SK-N-MC (cell line): ENCODE measurements around the gene NVL.

Experiments
- DNase-seq: peaks from one replicate; pipeline ENCODE4 v3.0.0-alpha.2; 2011; ENCODE audit warnings: low read depth, low spot score
- H3K27ac ChIP-seq: fragments of 200-600 bp; sonication (generic); 2 replicates; pipeline ENCODE4 v1.5.1; 2016; ENCODE audit warnings: mixed run types
- H3K36me3 ChIP-seq: fragments of 200-600 bp; sonication (generic); 2 replicates; pipeline ENCODE4 v1.6.1; 2017; ENCODE audit warnings: antibody characterized with exemption, low read length, mixed read lengths; ENCODE audit not compliant: insufficient read depth
- H3K4me3 ChIP-seq: fragments of 200-600 bp; sonication (generic); 2 replicates; pipeline ENCODE4 v1.5.1; 2016
- H3K9ac ChIP-seq: fragments of 200-600 bp; sonication (generic); 2 replicates; pipeline ENCODE4 v1.8.0; 2017; ENCODE audit warnings: mixed run types, mixed read lengths; ENCODE audit not compliant: insufficient read length
- H3K9me3 ChIP-seq: fragments of 200-600 bp; sonication (generic); 2 replicates; pipeline ENCODE4 v1.6.1; 2017; ENCODE audit warnings: low read depth, mild to moderate bottlenecking, antibody characterized with exemption, low read length, moderate library complexity, mixed read lengths
- EZH2 ChIP-seq: fragments of 200-600 bp; sonication (generic); IDR thresholded peaks from one replicate; pipeline ENCODE4 v1.6.1; 2017; ENCODE audit warnings: antibody characterized with exemption
- FOXP2 ChIP-seq: optimal IDR thresholded peaks from 2 replicates; pipeline ENCODE3; 2011; ENCODE audit warnings: mild to moderate bottlenecking, moderate library complexity; ENCODE audit not compliant: insufficient read depth; ENCODE audit errors: extremely low read length, control extremely low read depth
- POLR2AphosphoS5 ChIP-seq: IDR thresholded peaks from 2 replicates; pipeline ENCODE4 v1.6.1; 2012; ENCODE audit warnings: mild to moderate bottlenecking, low read depth, low read length, borderline replicate concordance

Gene NVL

DNA sequence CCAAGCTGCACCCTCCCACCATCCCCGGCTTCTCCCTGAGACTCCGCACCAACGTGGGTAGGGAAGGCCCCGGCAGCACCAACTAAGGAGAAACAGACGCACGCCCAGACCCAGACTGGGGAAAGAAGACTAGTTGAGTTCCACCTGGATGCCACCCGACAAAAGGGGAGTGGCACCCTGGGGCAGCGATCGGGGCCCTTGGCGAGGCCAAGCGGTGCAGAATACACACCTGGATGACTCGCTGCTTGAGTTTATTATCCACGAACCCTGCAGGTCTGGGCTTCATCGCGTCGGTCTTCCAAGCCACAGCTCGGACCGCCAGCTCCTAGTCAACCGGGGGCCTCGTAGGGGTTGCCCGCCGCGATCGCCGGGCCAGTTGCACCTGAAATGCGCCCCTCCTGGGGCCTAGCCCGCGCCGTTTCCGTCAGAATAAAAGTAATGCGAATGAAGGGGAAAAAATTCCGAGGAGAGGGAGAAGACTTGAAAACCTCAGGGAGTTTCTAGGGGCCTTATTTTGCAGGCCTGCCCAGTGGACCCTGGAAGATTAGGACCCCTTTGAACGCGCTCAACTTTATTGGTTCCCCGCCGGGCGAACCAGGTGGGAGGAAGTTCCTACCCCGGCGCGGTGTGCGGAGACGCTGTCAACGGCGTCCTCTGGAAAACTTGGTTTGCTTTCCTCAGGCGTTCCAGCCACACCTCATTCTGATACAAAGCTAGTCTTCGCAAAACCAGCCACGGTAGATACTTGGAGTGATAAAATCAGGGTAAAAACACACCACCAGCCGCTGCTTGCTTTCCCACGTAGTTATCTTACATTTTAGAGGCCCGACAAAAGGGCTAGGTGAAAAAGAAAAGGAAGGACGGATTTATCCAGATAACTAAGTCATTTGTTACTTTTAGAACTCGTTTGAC lies at the start of gene NVL:
Gene NVL, minus strand, starts transcription at position 331 of the 912 bp plus-strand sequence. Its CDS starts 45 bp downstream, at position 286.
- TF ChIP-seq POLR2AphosphoS5 (peak; percentile 68), FOXP2 (peak; percentile 19), EZH2 (no peak)
- H3K27ac ChIP-seq, result peak within 1 kb of the TSS; percentile 98

DNA sequence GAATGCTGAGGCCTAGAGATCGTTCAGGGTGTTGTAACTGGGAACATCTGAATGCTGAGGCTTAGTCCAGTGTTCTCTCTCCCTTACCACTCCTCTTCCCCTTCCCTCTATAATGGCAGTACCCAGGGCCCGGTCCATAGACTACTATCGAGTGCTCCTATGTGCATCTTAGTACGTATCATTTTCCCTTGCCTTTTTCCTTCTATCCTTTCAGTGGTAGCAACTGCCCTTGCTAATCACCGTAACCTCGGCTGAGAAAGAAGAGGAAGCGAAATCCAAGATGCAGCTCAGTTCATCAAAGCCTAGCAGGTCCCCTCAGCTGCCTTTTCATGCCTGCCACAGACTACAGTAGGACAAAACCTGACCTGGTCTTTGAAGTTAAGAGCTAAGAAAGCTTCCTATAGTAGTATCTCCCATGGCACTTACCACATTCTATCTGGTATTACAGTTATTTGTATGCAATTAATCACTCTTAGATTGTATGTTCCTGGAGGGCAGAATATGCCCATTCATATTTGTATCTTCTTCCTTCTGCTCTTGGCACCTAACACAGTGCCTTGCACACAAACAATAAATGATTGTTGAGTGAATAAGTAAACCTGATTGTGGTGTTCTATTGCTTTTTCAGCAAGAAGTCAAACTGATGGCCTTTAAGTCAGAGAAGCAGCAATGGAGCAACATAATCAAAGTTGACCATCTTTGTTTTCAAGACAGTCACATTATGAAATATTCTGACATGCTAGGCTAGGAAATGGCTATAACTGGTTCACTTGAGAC lies 49.1 kb upstream of the NVL start:
- no peak overlapping the region for H3K4me3 ChIP-seq
- H3K36me3 ChIP-seq, result peaks cover 55% of the 10 kb centered on the region
- H3K27ac ChIP-seq, result peak overlapping the region; percentile 64
- DNase-seq, result no peak
- no peaks in the 10 kb centered on the region for H3K9me3 ChIP-seq
- H3K9ac ChIP-seq, result no peak overlapping the region
- TF ChIP-seq FOXP2 (no peak), POLR2AphosphoS5 (no peak), EZH2 (no peak)

More for the DNA sequence above, at the start of gene NVL:
- DNase-seq, result peak; percentile 66
- Histone ChIP-seq H3K4me3 (peak within 1 kb of the TSS; percentile 100), H3K9ac (peak within 1 kb of the TSS; percentile 94), H3K9me3 (no peaks in the 10 kb centered on the region), H3K36me3 (peaks cover 8% of the 10 kb centered on the region; the same call in 1 of the 2 replicates)

- no peak for DNase-seq
- no peak overlapping the region for H3K9ac ChIP-seq
- H3K36me3 ChIP-seq, result peaks cover 69% of the 10 kb centered on the region
- peak overlapping the region; percentile 42 for H3K27ac ChIP-seq
- H3K4me3 ChIP-seq, result no peak overlapping the region
- H3K9me3 ChIP-seq, result no peaks in the 10 kb centered on the region
- no peak for TF ChIP-seq POLR2AphosphoS5
- no peak for TF ChIP-seq FOXP2
- no peak for TF ChIP-seq EZH2
Observed at GRCh38 chr1:224377676-224378006, 47.7 kb upstream of the NVL start.

GRCh38 chr1:224375059-224375458 lies 45.1 kb upstream of the NVL start:
- no peak overlapping the region for H3K4me3 ChIP-seq
- DNase-seq, result no peak
- H3K9me3 ChIP-seq, result no peaks in the 10 kb centered on the region
- H3K36me3 ChIP-seq, result peaks cover 90% of the 10 kb centered on the region
- H3K27ac ChIP-seq, result no peak overlapping the region
- no peak overlapping the region for H3K9ac ChIP-seq
- TF ChIP-seq FOXP2 (no peak), EZH2 (no peak), POLR2AphosphoS5 (no peak)

- DNase-seq, result no peak
- Histone ChIP-seq H3K9ac (no peak overlapping the region), H3K27ac (no peak overlapping the region), H3K4me3 (no peak overlapping the region), H3K36me3 (peaks cover 92% of the 10 kb centered on the region), H3K9me3 (no peaks in the 10 kb centered on the region)
- TF ChIP-seq POLR2AphosphoS5, result no peak
- TF ChIP-seq FOXP2, result no peak
- no peak for TF ChIP-seq EZH2
Observed at GRCh38 chr1:224373008-224373590, 43.1 kb upstream of the NVL start.

GRCh38 chr1:224368409-224368808 lies 38.4 kb upstream of the NVL start:
- no peak for DNase-seq
- TF ChIP-seq FOXP2, result no peak
- no peak for TF ChIP-seq EZH2
- no peak for TF ChIP-seq POLR2AphosphoS5
- no peak overlapping the region for H3K4me3 ChIP-seq
- H3K9ac ChIP-seq, result no peak overlapping the region
- peaks cover 82% of the 10 kb centered on the region for H3K36me3 ChIP-seq
- H3K27ac ChIP-seq, result no peak overlapping the region
- H3K9me3 ChIP-seq, result no peaks in the 10 kb centered on the region

DNA sequence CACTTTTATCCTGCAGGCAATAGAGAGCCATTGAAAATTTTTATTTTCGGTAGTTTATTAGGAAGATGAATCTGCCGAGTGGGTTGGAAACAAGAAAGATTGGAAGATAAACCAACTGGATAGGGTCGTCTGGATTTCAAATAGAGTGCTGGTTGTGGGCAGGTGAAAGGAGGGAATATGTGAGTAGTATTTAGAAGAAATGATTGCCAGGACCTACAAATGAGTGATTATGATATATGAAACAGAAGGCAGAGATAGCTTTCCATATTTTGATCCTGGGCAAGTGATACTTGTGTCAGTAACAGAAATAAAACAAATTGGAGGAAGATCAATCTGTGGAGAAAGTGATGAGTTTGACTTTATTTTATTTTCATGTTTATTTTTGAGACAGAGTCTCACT lies 29.2 kb upstream of the NVL start:
- H3K9ac ChIP-seq, result no peak overlapping the region
- no peaks in the 10 kb centered on the region for H3K9me3 ChIP-seq

GRCh38 chr1:224358237-224358636 lies 28.3 kb upstream of the NVL start:
- H3K36me3 ChIP-seq, result peaks cover 17% of the 10 kb centered on the region
- H3K9me3 ChIP-seq, result no peaks in the 10 kb centered on the region
- no peak overlapping the region for H3K27ac ChIP-seq
- H3K9ac ChIP-seq, result peak overlapping the region; percentile 78
- DNase-seq, result no peak
- H3K4me3 ChIP-seq, result peak overlapping the region; percentile 82
- TF ChIP-seq POLR2AphosphoS5 (no peak), EZH2 (no peak), FOXP2 (no peak)

More for the DNA sequence above, 29.2 kb upstream of the NVL start:
- DNase-seq, result no peak
- peaks cover 26% of the 10 kb centered on the region for H3K36me3 ChIP-seq
- H3K27ac ChIP-seq, result no peak overlapping the region
- H3K4me3 ChIP-seq, result peak overlapping the region; percentile 82
- no peak for TF ChIP-seq EZH2
- TF ChIP-seq FOXP2, result no peak
- no peak for TF ChIP-seq POLR2AphosphoS5
